CD4-positive, alpha-beta memory T cell (primary cell): ENCODE measurements around the gene BARX1. TPM values are rescaled to one million over a fixed set of nuclear protein-coding genes. Genes with fewer than 3 reads are reported as not detected.

Experiments
- CTCF ChIA-PET: fragments of 350-600 bp; sonication (Branson Sonifier 250); formaldehyde crosslinking; loops from one replicate; lab custom pipeline; 2021; ENCODE audit warnings: inconsistent platforms; ENCODE audit not compliant: partially characterized antibody; lab: Charles Lee
- POLR2A ChIA-PET: fragments of 350-600 bp; sonication (Branson Sonifier 250); formaldehyde crosslinking; loops from one replicate; lab custom pipeline; 2021; ENCODE audit not compliant: partially characterized antibody; lab: Charles Lee
- DNase-seq, 5 donors: peaks; one replicate each; pipeline versions ENCODE4 v3.0.0 to v3.0.0-alpha.2; 2020 to 2022; ENCODE audit warnings: mixed read lengths in 1 of 5
- H3K27ac ChIP-seq: one replicate; pipeline ENCODE4 v1.7.0; 2013; ENCODE audit warnings: low read depth, low read length
- H3K27me3 ChIP-seq: 2 replicates; pipeline ENCODE4 v1.7.0; 2013; ENCODE audit warnings: mild to moderate bottlenecking, low read length, moderate library complexity; ENCODE audit not compliant: insufficient read depth
- H3K36me3 ChIP-seq: 2 replicates; pipeline ENCODE4 v1.7.0; 2013; ENCODE audit warnings: mild to moderate bottlenecking, low read length, moderate library complexity; ENCODE audit not compliant: insufficient read depth
- H3K4me1 ChIP-seq: 2 replicates; pipeline ENCODE4 v1.7.0; 2013; ENCODE audit warnings: mild to moderate bottlenecking, low read length, moderate library complexity; ENCODE audit not compliant: insufficient read depth
- H3K4me3 ChIP-seq, 2 donors: one replicate each; pipeline ENCODE4 v1.7.0; 2013; ENCODE audit warnings: low read length in 2 of 2, mild to moderate bottlenecking in 1 of 2
- H3K9me3 ChIP-seq, 2 donors: one replicate each; pipeline ENCODE4 v1.7.0; 2013; ENCODE audit warnings: low read length in 2 of 2, control low read depth in 1 of 2; ENCODE audit not compliant: control insufficient read depth in 1 of 2
- H3K27ac Mint-ChIP-seq, 7 donors: one replicate each; pipeline ENCODE4 v1.8.0; 2020 to 2021; ENCODE audit warnings: mixed read lengths in 7 of 7, mild to moderate bottlenecking in 6 of 7, inconsistent platforms in 3 of 7, moderate library complexity in 3 of 7
- H3K27me3 Mint-ChIP-seq, 2 donors: one replicate each; pipeline ENCODE4 v1.8.0; 2020 to 2021; ENCODE audit warnings: mixed read lengths in 2 of 2
- H3K36me3 Mint-ChIP-seq, 2 donors: one replicate each; pipeline ENCODE4 v1.8.0; 2020 to 2021; ENCODE audit warnings: mixed read lengths in 2 of 2, inconsistent platforms in 1 of 2, mild to moderate bottlenecking in 1 of 2
- H3K4me1 Mint-ChIP-seq, 4 donors: one replicate each; pipeline ENCODE4 v1.8.0; 2020 to 2021; ENCODE audit warnings: mixed read lengths in 4 of 4, mild to moderate bottlenecking in 1 of 4
- H3K4me3 Mint-ChIP-seq, 8 donors: one replicate each; pipeline ENCODE4 v1.8.0; 2020 to 2021; ENCODE audit warnings: mixed read lengths in 8 of 8, mild to moderate bottlenecking in 7 of 8, moderate library complexity in 6 of 8, inconsistent platforms in 3 of 8
- H3K9me3 Mint-ChIP-seq, 8 donors: one replicate each; pipeline ENCODE4 v1.8.0; 2020 to 2021; ENCODE audit warnings: mixed read lengths in 8 of 8, mild to moderate bottlenecking in 5 of 8, inconsistent platforms in 3 of 8, moderate library complexity in 1 of 8
- intact Hi-C: fragments of 100-400 bp; cut with micrococcal nuclease; formaldehyde crosslinking; loops from one replicate; pipeline ENCODE4 v1.15.1; 2023
- polyA plus RNA-seq, 2 donors: library from polyadenylated mRNA; unstranded; fragments of 300-500 nt; fragmentation: Illumina TruSeq; gene quantifications; one replicate each; pipeline ENCODE4 v1.2.3, GENCODE V29; 2021
- total RNA-seq, 2 experiments: library from RNA; stranded (reverse); gene quantifications; one replicate each; pipeline ENCODE4 v1.2.3, GENCODE V29; 2021

Gene BARX1
- total and polyA plus RNA-seq, 4 experiments from 2014 or later: not detected

DNA sequence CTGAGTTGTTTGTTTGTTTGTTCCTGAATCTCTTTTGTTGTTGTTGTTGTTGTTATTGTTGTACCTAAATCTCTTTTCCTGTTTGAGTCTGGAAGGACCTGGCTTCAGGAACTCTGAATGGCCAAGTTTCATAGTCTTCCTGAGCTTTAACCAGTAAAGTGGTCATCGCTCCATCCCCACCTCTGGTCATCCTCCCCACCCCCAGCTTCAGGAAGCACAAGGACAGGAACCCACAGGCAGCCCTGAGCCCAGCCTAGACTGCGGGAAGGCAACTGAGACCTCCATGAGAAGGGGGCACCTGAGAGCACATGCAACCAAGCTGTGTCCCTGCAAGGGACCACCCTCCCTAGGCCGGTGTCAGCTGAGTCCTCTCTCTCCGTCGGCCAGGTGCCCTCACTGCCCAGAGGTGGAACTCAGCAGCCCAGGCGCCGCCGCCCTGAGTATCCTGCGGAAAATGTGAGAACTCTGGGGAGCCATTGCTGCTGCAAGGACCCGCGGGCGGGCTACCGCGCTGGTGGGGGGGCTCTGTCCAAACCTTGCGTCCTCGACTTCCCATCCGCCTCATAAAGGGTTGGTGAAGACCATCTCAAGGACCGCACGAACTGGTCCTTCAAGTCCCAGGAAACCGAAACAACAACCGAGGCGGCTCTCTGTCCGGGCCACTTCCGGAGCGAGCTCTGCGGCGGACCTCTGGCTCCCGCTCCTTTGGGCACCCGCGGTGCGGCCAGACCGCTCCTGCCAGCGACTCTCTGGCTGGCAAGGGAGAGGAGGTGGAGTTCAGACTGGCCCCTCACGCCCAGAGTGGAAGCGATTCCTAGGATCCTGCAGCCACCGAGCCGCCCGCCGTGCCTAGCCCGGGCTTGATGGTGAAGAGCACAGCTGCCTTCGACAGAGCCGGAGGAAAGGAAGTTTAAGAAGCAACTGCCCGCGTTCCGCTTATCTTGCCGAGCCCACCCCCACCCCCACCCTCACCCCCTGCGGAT, 4.2 kb downstream of the BARX1 start:
- intact Hi-C loops: no loop called here
- H3K27ac Mint-ChIP-seq: no peak overlapping the region
- peaks cover 57 to 60% of the 10 kb centered on the region in 2 donors for H3K27me3 Mint-ChIP-seq
- H3K4me1 Mint-ChIP-seq: peaks cover 20 to 66% (median 42%) of the 10 kb centered on the region in 4 donors
- Histone ChIP-seq H3K27me3 (peaks cover 59% of the 10 kb centered on the region), H3K4me1 (peaks cover 44% of the 10 kb centered on the region), H3K27ac (no peak overlapping the region), H3K9me3 (no peaks in the 10 kb centered on the region), H3K4me3 (peak overlapping the region in 1 of 2 donors; percentile 48), H3K36me3 (no peaks in the 10 kb centered on the region)
- no peak for DNase-seq
- H3K4me3 Mint-ChIP-seq: peak overlapping the region; percentile 75 to 87 (median 80)
- H3K36me3 Mint-ChIP-seq: no peaks in the 10 kb centered on the region
- CTCF ChIA-PET: interaction anchor here (1.2 kb wide), 1 partner anchor 11 kb away, joined by 3 read pairs; no protein-coding TSS in a partner anchor
- POLR2A ChIA-PET: no interaction called here
- H3K9me3 Mint-ChIP-seq: peaks cover 0 to 3% (median 0%) of the 10 kb centered on the region in 8 donors

DNA sequence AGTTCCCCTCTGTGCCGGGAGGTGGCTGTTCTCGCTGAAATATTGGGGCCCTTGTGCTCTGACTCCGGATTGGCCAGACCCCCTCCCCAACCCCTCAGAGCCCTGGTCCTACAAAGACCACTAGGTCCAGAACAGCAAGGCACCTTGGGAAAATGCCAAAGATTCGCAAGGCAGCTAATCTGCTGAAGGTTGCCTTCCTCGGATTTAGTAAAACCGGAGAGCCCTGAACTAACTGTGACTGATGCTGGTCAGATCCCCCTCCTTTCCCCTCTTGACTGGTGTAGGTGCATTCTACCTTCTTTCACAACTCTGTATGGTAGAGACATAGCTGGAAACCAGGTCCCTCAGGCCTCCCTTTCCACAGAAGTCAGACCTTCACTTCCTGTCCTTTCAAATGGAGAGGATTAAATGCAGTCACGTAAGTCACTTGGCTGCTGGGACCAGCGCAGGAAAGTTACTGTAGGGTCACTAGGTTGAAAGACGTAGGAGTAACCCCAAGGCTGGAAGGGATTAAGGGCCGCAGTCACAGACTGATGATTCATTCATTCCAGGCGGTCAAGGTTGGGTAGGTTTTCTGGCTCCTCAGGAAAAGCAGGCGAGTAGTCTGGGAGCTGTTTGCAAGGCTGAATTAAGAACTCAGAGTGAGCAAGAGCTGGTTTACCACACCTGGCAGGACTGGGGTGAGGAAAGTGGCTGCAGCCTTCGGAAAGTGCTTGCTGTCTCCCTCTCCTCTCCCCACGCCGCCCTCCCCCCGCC, 5.3 kb downstream of the BARX1 start:
- Histone ChIP-seq H3K36me3 (no peaks in the 10 kb centered on the region), H3K4me3 (no peak overlapping the region), H3K4me1 (peaks cover 45% of the 10 kb centered on the region), H3K27ac (no peak overlapping the region), H3K9me3 (no peaks in the 10 kb centered on the region), H3K27me3 (peaks cover 54% of the 10 kb centered on the region)
- Mint-ChIP-seq H3K4me1 (peaks cover 24 to 69% (median 44%) of the 10 kb centered on the region in 4 donors), H3K27me3 (peaks cover 60 to 63% of the 10 kb centered on the region in 2 donors), H3K9me3 (peaks cover 0 to 3% (median 0%) of the 10 kb centered on the region in 8 donors), H3K36me3 (no peaks in the 10 kb centered on the region), H3K27ac (no peak overlapping the region), H3K4me3 (peak overlapping the region; percentile 56 to 87 (median 69))
- no peak for DNase-seq
- ChIA-PET POLR2A (no interaction called here), CTCF (no interaction called here)
- intact Hi-C loops: no loop called here

DNA sequence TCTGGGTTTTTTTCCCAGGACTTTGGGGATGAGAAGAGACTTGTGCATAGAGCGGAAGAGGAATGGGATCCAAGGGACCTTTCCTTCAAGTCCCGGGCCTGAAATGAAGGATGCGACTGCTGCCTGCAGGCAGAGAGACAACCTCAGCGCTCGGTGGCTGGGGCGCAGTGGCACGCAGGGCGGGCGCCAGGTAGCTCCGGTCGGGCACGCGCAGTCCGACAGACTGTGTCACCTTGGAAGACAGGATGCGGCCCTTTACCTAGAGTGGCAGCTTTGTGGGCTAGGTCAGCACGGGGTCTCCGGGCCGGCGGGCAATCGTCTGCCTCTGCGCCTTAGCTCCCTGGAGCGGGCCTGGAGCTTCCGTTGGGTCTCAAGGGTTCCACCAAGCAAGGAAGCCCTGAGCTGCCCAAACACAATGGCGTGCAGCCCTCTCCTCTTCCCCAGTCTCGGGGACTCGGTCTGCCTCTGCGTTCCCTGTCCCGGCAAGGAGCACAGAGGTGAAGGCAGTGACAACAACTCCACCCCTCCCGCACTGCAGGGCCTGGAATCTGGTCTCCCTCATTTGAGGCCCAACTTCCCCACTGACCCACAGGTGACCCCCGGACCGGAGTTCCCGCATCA, 6.0 kb downstream of the BARX1 start:
- no peaks in the 10 kb centered on the region for H3K36me3 Mint-ChIP-seq
- intact Hi-C loops: no loop called here
- no peak for DNase-seq
- Histone ChIP-seq H3K27me3 (peaks cover 59% of the 10 kb centered on the region), H3K36me3 (no peaks in the 10 kb centered on the region), H3K27ac (no peak overlapping the region), H3K9me3 (no peaks in the 10 kb centered on the region), H3K4me1 (peaks cover 45% of the 10 kb centered on the region), H3K4me3 (no peak overlapping the region)
- peaks cover 62 to 66% of the 10 kb centered on the region in 2 donors for H3K27me3 Mint-ChIP-seq
- peaks cover 24 to 69% (median 45%) of the 10 kb centered on the region in 4 donors for H3K4me1 Mint-ChIP-seq
- no peak overlapping the region for H3K27ac Mint-ChIP-seq
- ChIA-PET CTCF (interaction anchor here (1.2 kb wide), 1 partner anchor 267 kb away, joined by 4 read pairs; no protein-coding TSS in a partner anchor), POLR2A (no interaction called here)
- no peak overlapping the region for H3K4me3 Mint-ChIP-seq
- H3K9me3 Mint-ChIP-seq: peaks cover 0 to 3% (median 0%) of the 10 kb centered on the region in 8 donors

DNA sequence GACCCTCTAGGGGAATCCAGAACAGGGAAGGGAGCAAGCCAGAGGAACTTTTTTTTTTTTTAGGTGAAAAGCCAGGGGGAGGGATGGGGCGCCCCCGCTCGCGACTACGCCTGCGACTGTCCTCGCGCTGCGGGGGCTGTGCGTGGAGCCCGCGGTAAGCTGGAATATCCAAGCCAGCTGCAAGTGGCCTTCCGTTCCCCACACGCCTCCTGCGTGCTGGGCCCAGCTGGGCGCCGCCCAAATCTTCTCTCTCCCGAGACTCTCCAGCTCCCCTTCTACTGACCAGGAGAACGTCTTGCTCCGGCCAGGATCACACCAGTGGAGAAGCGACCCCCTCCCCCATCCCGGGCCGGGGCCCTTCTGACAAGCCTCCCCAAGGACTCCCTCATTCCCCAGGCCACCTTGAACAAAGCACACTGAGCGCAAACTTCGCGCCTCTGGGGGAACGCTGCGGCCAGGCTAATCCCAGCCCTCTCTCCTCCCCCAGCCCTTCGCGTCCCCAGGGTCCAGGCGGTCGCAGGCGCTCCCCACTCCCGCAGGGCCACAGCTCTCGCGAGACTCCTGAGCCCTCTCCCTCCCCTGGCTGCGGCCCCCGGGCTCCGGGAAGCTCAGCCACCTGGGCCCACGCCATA, 6.6 kb downstream of the BARX1 start:
- peaks cover 60 to 67% of the 10 kb centered on the region in 2 donors for H3K27me3 Mint-ChIP-seq
- Histone ChIP-seq H3K4me1 (peaks cover 45% of the 10 kb centered on the region), H3K9me3 (no peaks in the 10 kb centered on the region), H3K27me3 (peaks cover 55% of the 10 kb centered on the region), H3K27ac (no peak overlapping the region), H3K36me3 (no peaks in the 10 kb centered on the region), H3K4me3 (no peak overlapping the region)
- H3K4me3 Mint-ChIP-seq: peak overlapping the region in 1 of 8 donors; percentile 25
- intact Hi-C loops: no loop called here
- H3K9me3 Mint-ChIP-seq: peaks cover 0 to 3% (median 0%) of the 10 kb centered on the region in 8 donors
- H3K4me1 Mint-ChIP-seq: peaks cover 22 to 64% (median 41%) of the 10 kb centered on the region in 4 donors
- no peaks in the 10 kb centered on the region for H3K36me3 Mint-ChIP-seq
- no peak for DNase-seq
- H3K27ac Mint-ChIP-seq: no peak overlapping the region
- CTCF ChIA-PET: interaction anchor here (0.8 to 1.2 kb wide), 2 partner anchors 15 to 266 kb away, joined by 3 to 4 read pairs; no protein-coding TSS in a partner anchor
- POLR2A ChIA-PET: no interaction called here

DNA sequence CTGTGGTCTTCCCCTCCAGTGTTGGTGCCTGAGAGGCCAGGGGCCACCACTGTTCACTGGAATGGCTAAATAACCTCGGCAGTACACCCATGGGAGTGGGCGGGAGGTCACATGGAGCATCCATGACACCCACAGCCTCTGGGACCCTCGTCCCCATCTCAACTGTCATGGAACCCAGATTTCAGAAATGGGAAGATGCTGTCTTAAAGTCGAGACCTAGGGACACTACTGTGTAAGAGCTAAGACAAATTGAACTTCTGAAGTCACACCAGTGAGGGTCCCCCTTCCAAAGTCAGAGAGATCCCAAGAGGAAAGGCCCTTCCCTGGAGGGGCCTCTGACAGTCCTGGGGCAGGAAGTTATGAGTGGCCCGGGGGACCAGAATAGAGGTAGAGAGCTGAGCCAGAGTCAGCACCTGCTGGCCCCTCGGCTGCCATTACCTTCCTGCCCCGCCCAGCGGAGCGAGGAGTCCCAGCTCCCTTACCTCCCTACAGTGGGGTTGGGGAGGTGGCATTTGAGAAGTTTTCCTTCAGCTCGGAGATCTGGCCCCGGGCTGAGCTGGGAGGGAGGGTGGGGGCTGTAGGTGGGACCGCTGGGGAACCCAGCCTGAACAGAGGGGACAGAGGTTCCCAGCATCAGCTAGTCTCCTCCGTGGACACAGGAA, 7.6 kb downstream of the BARX1 start:
- ChIA-PET CTCF (interaction anchor here (1.2 kb wide), 1 partner anchor 265 kb away, joined by 4 read pairs; no protein-coding TSS in a partner anchor), POLR2A (no interaction called here)
- H3K9me3 Mint-ChIP-seq: peaks cover 0 to 2% (median 0%) of the 10 kb centered on the region in 8 donors
- H3K27me3 Mint-ChIP-seq: peaks cover 61 to 72% of the 10 kb centered on the region in 2 donors
- peak overlapping the region in 2 of 8 donors; percentile 10 to 43 for H3K4me3 Mint-ChIP-seq
- DNase-seq: no peak
- Histone ChIP-seq H3K9me3 (no peaks in the 10 kb centered on the region), H3K4me1 (peaks cover 38% of the 10 kb centered on the region), H3K4me3 (no peak overlapping the region), H3K36me3 (no peaks in the 10 kb centered on the region), H3K27ac (no peak overlapping the region), H3K27me3 (peaks cover 45% of the 10 kb centered on the region)
- no peaks in the 10 kb centered on the region for H3K36me3 Mint-ChIP-seq
- no peak overlapping the region for H3K27ac Mint-ChIP-seq
- peaks cover 21 to 56% (median 35%) of the 10 kb centered on the region in 4 donors for H3K4me1 Mint-ChIP-seq
- intact Hi-C loops: no loop called here

DNA sequence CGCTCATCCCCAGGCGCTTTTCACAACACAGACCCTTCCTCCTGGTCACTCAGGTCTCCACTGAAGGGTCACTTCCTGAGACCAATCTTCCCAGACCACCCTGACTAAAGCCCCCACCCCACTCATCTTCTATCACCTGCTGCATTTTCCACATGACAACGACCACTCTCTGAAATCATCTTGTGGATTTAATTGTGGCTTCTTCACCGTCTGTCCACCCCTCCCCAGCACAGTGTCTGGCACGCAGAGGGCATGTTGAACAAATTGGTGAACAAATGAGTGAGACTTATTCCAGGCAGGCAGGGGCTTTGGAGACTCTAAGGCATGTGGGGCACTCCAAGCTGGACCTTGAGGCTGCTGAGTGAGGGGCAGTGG, 8.8 kb downstream of the BARX1 start:
- Histone ChIP-seq H3K4me3 (no peak overlapping the region), H3K27ac (no peak overlapping the region), H3K4me1 (peaks cover 27% of the 10 kb centered on the region), H3K9me3 (no peaks in the 10 kb centered on the region), H3K27me3 (peaks cover 39% of the 10 kb centered on the region), H3K36me3 (no peaks in the 10 kb centered on the region)
- ChIA-PET CTCF (no interaction called here), POLR2A (no interaction called here)
- peaks cover 66 to 74% of the 10 kb centered on the region in 2 donors for H3K27me3 Mint-ChIP-seq
- no peak overlapping the region for H3K27ac Mint-ChIP-seq
- DNase-seq: no peak
- H3K36me3 Mint-ChIP-seq: no peaks in the 10 kb centered on the region
- H3K4me3 Mint-ChIP-seq: peak overlapping the region in 6 of 8 donors; percentile 26 to 64 (median 51)
- H3K9me3 Mint-ChIP-seq: peaks cover 0 to 2% (median 0%) of the 10 kb centered on the region in 8 donors
- peaks cover 17 to 45% (median 29%) of the 10 kb centered on the region in 4 donors for H3K4me1 Mint-ChIP-seq
- intact Hi-C loops: no loop called here
